Measurements from ENCODE around the gene RNF125. TPM values are rescaled to one million over a fixed set of nuclear protein-coding genes. Genes with fewer than 3 reads are reported as not detected.

RNF125 gene
- total and polyA plus RNA-seq, 12 donors, result 0.92 to 7.7 (median 2.8) TPM

DNA sequence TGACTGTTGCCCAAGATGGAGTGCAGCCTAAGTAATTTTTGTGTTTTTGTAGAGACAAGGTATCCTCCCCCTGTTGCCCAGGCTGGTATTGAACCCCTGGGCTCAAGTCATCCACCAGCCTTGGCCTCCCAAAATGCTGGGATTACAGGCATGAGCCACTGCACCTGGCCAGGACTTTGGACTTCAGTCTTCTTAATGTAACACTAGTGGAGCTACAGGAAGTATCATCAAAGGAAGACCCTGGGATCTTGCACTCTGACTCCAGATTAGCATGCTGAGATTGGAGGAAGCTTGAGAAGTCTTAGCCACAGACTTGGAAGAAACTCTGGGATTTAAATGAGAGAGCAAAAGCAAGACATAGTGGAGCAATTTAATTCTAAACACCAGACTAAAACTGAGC is 37.8 kb upstream of the RNF125 start:
- Histone ChIP-seq H3K36me3 (no peaks in the 10 kb centered on the region), H3K4me3 (no peak overlapping the region), H3K27me3 (no peaks in the 10 kb centered on the region), H3K9me3 (peaks cover 0 to 13% (median 0%) of the 10 kb centered on the region in 11 donors), H3K27ac (no peak overlapping the region), H3K4me1 (peaks cover 0 to 22% (median 10%) of the 10 kb centered on the region in 9 donors)
- intact Hi-C loops (cut with DNase I), result loop anchor here in 3 of 10 donors (5.0 to 10.0 kb wide), 4 partner anchors 36 to 426 kb away; partner anchors contain the start of gene RNF125 (in 1 of the 3)
- TF ChIP-seq CTCF (IDR thresholded peaks at IDR 0.05), result no peak
- DNase-seq (no peak), ATAC-seq (no peak)

GRCh38 chr18:31983020-31983419 is 35.6 kb upstream of the RNF125 start:
- DNase-seq (peak in 1 of 2 donors; percentile 11), ATAC-seq (peak; percentile 67 to 95 (median 88))
- Histone ChIP-seq H3K27me3 (no peaks in the 10 kb centered on the region), H3K4me3 (no peak overlapping the region), H3K36me3 (no peaks in the 10 kb centered on the region), H3K9me3 (peaks cover 0 to 11% (median 0%) of the 10 kb centered on the region in 11 donors), H3K27ac (peak overlapping the region in 8 of 10 donors; percentile 12 to 73 (median 54)), H3K4me1 (peaks cover 0 to 30% (median 14%) of the 10 kb centered on the region in 9 donors)
- TF ChIP-seq CTCF (IDR thresholded peaks at IDR 0.05), result no peak
- intact Hi-C loops (cut with DNase I), result loop anchor here in 4 of 10 donors (2.0 to 10.0 kb wide), 5 partner anchors 34 to 428 kb away; partner anchors contain the start of gene RNF125 (in 2 of the 4)
- WGBS, 2 donors, result 50% methylated on average over 3 of the region's 3 CpGs

DNA sequence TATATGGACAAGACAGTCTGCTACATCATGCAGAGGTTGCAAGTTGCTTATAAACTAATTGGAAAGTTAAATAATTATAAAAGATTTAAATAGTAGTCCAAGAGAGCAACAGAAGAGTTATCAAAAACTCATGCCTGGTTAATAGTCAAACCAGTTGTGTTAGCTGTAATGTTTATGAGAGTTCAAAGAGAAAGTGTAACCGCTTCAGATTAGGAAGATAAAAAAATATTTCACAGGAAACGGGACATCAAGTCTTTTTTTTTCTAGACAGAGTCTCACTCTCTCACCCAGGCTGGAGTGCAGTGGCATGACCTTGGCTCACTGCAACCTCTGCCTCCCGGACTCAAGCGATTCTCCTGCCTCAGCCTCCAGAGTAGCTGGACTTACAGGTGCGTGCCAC is 34.6 kb upstream of the RNF125 start:
- intact Hi-C loops (cut with DNase I), result loop anchor here in 4 of 10 donors (2.0 to 10.0 kb wide), 5 partner anchors 33 to 429 kb away; partner anchors contain the start of gene RNF125 (in 2 of the 4)
- H3K4me3 ChIP-seq, result no peak overlapping the region
- peaks cover 0 to 2% (median 0%) of the 10 kb centered on the region in 11 donors for H3K9me3 ChIP-seq
- WGBS, 2 donors, result 70 to 75% methylated on average over 5 of the region's 5 CpGs
- no peaks in the 10 kb centered on the region for H3K36me3 ChIP-seq
- TF ChIP-seq CTCF (IDR thresholded peaks at IDR 0.05), result no peak
- ATAC-seq (no peak), DNase-seq (no peak)
- H3K4me1 ChIP-seq, result peaks cover 0 to 30% (median 14%) of the 10 kb centered on the region in 9 donors
- H3K27me3 ChIP-seq, result no peaks in the 10 kb centered on the region
- peak overlapping the region in 3 of 10 donors; percentile 30 to 73 (median 42) for H3K27ac ChIP-seq

DNA sequence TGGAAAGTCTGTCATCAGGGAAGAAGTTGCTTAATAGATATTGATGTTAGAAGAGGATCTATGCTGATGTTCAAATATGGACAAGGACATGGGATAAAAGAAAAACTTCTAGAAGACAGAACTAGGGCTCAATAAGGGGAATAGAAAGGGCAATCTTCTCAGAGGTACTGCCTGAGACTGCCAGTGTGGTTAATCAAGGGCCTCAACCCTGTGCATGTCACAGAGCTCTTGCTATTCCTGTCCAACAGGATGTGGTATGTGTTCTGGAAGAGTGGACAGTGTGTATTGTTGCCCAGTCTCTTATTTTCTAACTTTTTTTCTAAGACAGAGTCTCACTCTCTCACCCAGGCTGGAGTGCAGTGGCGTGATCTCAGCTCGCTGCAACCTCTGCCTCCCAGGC is 27.8 kb upstream of the RNF125 start:
- no peak for TF ChIP-seq CTCF (IDR thresholded peaks at IDR 0.05)
- DNase-seq (no peak), ATAC-seq (peak in 1 of 8 donors; percentile 44)
- H3K9me3 ChIP-seq, result no peaks in the 10 kb centered on the region
- no peaks in the 10 kb centered on the region for H3K27me3 ChIP-seq
- peaks cover 0 to 20% (median 8%) of the 10 kb centered on the region in 9 donors for H3K4me1 ChIP-seq
- H3K36me3 ChIP-seq, result no peaks in the 10 kb centered on the region
- H3K27ac ChIP-seq, result no peak overlapping the region
- intact Hi-C loops (cut with DNase I), result no loop called here
- WGBS, 2 donors, result 63 to 82% methylated on average over 2 of the region's 2 CpGs
- H3K4me3 ChIP-seq, result no peak overlapping the region

All from heart right ventricle (tissue), 16 donors.